ENCODE results near the gene CCL16. TPM values are rescaled to one million over a fixed set of nuclear protein-coding genes. Genes with fewer than 3 reads are reported as not detected.

The CCL16 gene
- total and polyA plus RNA-seq, 7 donors: 0.10 to 1.1 TPM; not detected in 5

DNA sequence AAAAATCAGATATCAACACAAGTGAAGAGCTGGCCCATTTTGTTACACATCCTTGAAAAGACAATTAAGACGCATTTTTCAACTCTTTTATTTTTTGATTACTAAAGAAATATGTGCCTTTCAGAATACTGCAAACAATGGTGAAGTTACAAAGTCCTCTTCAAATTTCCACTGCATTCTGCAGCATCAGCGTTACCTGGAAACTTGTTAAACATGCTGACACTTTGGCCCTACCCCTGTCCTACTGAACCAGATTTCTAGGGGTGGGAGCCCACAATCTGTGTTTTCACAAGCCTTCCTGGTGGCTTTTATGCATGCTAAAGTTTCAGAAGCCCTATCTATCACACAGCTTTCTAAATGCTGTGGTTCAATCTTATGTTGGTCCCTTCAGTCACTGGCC lies 9.8 kb upstream of the CCL16 start:
- Histone ChIP-seq H3K27ac (no peak overlapping the region), H3K27me3 (peaks cover 0 to 6% (median 0%) of the 10 kb centered on the region in 3 donors), H3K4me1 (no peaks in the 10 kb centered on the region), H3K9me3 (peaks cover 0 to 5% (median 0%) of the 10 kb centered on the region in 4 donors), H3K36me3 (no peaks in the 10 kb centered on the region), H3K4me3 (no peak overlapping the region)
- intact Hi-C loops (cut with DNase I): no loop called here
- DNase-seq: no peak
- 23 to 75% methylated on average over 2 of the region's 2 CpGs for WGBS, 2 donors
- no peak for TF ChIP-seq EP300 (IDR thresholded peaks at IDR 0.05)
- TF ChIP-seq, protein P1, sequence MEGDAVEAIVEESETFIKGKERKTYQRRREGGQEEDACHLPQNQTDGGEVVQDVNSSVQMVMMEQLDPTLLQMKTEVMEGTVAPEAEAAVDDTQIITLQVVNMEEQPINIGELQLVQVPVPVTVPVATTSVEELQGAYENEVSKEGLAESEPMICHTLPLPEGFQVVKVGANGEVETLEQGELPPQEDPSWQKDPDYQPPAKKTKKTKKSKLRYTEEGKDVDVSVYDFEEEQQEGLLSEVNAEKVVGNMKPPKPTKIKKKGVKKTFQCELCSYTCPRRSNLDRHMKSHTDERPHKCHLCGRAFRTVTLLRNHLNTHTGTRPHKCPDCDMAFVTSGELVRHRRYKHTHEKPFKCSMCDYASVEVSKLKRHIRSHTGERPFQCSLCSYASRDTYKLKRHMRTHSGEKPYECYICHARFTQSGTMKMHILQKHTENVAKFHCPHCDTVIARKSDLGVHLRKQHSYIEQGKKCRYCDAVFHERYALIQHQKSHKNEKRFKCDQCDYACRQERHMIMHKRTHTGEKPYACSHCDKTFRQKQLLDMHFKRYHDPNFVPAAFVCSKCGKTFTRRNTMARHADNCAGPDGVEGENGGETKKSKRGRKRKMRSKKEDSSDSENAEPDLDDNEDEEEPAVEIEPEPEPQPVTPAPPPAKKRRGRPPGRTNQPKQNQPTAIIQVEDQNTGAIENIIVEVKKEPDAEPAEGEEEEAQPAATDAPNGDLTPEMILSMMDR (IDR thresholded peaks at IDR 0.05): no peak
- no peak for TF ChIP-seq POLR2AphosphoS5 (IDR thresholded peaks at IDR 0.05)
- no peak for TF ChIP-seq POLR2A (IDR thresholded peaks at IDR 0.05)

DNA sequence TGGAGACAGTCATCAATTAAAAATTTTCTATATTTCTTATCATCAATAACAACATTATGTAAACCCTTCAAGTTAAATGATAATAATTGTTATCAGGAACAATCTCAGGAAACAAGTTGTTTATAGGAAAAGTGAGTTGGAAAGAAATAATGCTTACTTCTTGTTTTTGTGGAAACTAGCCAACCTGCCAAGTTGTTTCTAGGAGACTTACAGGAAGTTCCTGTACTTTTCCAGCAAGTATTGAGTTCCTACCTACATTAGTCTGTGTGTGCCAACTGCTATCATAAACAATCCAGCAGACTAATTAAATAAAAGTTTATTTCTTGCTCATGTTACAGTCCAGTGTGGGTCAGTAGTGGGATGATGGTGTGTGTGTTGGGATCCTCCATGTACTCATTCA lies 6.9 kb upstream of the CCL16 start:
- Histone ChIP-seq H3K27me3 (peaks cover 0 to 6% (median 0%) of the 10 kb centered on the region in 3 donors), H3K9me3 (peaks cover 0 to 3% (median 0%) of the 10 kb centered on the region in 4 donors), H3K4me1 (no peaks in the 10 kb centered on the region), H3K27ac (peak overlapping the region in 1 of 4 donors; percentile 32), H3K4me3 (no peak overlapping the region), H3K36me3 (no peaks in the 10 kb centered on the region)
- TF ChIP-seq POLR2AphosphoS5 (IDR thresholded peaks at IDR 0.05) (no peak), POLR2A (IDR thresholded peaks at IDR 0.05) (no peak), EP300 (IDR thresholded peaks at IDR 0.05) (no peak)
- TF ChIP-seq, protein P1 (IDR thresholded peaks at IDR 0.05): no peak
- intact Hi-C loops (cut with DNase I): no loop called here
- no peak for DNase-seq

DNA sequence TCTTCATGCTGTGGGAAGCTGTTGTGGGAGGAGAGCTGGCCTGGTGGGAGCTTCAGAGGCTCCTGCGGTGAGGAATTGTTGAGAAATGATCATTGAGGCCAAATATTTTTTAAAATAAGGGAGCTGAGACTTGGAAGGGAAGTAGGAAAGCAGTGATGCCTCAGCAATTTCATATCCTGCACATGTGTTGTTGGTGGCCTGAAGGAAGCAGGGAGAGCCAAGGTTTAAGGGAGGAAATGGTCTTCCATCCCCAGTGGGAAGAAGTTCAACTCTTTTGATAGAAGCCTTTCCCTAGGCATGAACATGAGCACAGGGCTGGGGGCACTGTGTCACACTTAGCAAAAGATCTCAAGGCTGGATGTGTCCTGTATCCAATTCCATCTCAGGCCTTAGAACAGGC lies 5.3 kb upstream of the CCL16 start, which contains the start of gene CCL14:
Gene CCL14, minus strand, starts transcription at position 87 of the 400 bp plus-strand sequence. Its CDS starts 80 bp downstream, at position 7.
- H3K4me1 ChIP-seq: no peaks in the 10 kb centered on the region
- H3K36me3 ChIP-seq: no peaks in the 10 kb centered on the region
- H3K27ac ChIP-seq: peak within 1 kb of the TSS in 1 of 4 donors; percentile 42
- peaks cover 0 to 3% (median 0%) of the 10 kb centered on the region in 4 donors for H3K9me3 ChIP-seq
- no peaks in the 10 kb centered on the region for H3K27me3 ChIP-seq
- TF ChIP-seq POLR2A (IDR thresholded peaks at IDR 0.05) (no peak), POLR2AphosphoS5 (IDR thresholded peaks at IDR 0.05) (no peak), EP300 (IDR thresholded peaks at IDR 0.05) (no peak)
- TF ChIP-seq, protein P1 (IDR thresholded peaks at IDR 0.05): no peak
- no peak for DNase-seq
- WGBS, 2 donors: 89 to 93% methylated on average over 1 of the region's 1 CpG
- intact Hi-C loops (cut with DNase I): no loop called here
- H3K4me3 ChIP-seq: peak within 1 kb of the TSS in 3 of 4 donors; percentile 5 to 17 (median 10)

GRCh38 chr17:35984140-35984539 lies 2.8 kb upstream of the CCL16 start:
- H3K27me3 ChIP-seq: no peaks in the 10 kb centered on the region
- peaks cover 0 to under 1% (median 0%) of the 10 kb centered on the region in 4 donors for H3K9me3 ChIP-seq
- H3K4me1 ChIP-seq: no peaks in the 10 kb centered on the region
- 95 to 97% methylated on average over 6 of the region's 6 CpGs for WGBS, 2 donors
- no peak overlapping the region for H3K4me3 ChIP-seq
- TF ChIP-seq EP300 (IDR thresholded peaks at IDR 0.05) (no peak), POLR2AphosphoS5 (IDR thresholded peaks at IDR 0.05) (no peak), POLR2A (IDR thresholded peaks at IDR 0.05) (no peak)
- TF ChIP-seq, protein P1 (IDR thresholded peaks at IDR 0.05): no peak
- no peak overlapping the region for H3K27ac ChIP-seq
- H3K36me3 ChIP-seq: no peaks in the 10 kb centered on the region
- intact Hi-C loops (cut with DNase I): no loop called here
- DNase-seq: no peak

Data from sigmoid colon (tissue), 7 donors.